GM21515 (cell line): ENCODE measurements around the gene CEP63.
A peak's percentile ranks its signal among the peaks of the same experiment; 100 is the strongest.

Experiments
- ATAC-seq: cut with Tn5 transposase; IDR thresholded peaks from one replicate; pipeline ENCODE4 v1.9.1; 2021; ENCODE audit not compliant: unreplicated experiment

CEP63 gene

DNA sequence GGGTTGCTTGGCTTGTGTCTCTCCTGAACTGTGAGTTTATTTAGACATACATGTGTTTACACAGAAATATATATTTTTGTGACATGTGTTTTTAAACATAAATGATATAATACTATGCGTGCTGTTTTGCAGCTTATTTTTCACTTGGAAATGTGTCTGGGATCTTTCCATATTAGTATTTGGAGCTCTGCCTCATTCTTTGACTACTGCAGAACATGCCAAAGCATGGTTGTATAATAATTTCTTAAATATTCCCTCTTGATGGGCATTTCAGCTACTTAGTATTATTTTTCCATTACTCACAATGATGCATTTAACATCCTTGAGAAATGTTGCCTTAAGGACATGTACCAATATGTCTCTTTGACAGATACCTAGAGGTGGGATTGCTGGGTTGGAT is 19.5 kb upstream of the CEP63 start:
- ATAC-seq: no peak

DNA sequence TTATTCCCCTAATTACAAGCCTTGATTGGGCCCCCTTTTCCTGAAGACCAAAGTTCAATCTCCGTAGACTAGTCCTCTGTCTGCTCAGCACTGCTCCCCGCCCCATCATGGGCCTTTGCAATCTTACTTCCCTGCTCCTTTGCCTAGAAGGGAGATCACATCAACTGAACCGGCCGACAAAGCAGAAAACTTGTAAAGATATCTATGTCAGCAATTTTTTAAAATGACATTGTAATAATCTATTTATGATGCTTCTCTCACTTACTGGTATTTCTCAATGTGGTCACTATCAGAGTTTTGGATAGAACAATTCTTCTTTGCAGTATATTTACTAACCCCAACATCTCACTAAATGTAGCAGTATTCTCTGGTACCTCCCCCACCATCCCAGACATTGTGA is 17.3 kb upstream of the CEP63 start:
- no peak for ATAC-seq

DNA sequence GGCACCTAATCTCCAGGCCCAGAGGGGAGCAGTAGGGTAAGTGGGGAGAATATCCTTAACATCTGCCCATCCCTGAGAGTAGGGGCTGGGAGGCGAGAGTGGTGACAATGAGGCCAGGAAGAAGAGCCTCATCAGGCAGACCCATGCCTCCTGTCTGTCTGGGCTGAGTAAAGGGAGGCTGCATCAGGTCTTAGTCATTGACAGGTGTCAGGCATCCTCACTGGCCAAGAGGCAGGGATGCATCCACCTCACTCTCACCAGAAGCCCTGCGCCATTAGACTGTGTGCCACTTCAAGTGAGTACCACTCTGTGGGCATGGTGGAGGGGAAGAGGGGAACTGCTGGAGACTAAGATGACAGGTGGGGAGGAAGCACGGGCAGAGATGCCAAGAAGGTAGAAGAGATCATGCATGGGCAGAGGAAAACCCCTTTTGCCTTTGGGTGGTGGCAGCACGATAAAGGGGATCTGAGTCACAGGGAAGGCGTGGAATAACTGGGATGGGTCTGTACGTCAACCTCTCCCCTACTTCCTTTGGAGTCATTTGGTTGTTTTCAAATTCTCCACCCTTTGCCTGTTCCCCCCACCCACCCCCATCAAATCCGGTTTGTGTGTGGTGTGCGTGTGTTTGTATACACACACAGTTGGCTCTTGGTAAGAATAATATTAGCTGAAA is 14.2 kb upstream of the CEP63 start:
- ATAC-seq: no peak

DNA sequence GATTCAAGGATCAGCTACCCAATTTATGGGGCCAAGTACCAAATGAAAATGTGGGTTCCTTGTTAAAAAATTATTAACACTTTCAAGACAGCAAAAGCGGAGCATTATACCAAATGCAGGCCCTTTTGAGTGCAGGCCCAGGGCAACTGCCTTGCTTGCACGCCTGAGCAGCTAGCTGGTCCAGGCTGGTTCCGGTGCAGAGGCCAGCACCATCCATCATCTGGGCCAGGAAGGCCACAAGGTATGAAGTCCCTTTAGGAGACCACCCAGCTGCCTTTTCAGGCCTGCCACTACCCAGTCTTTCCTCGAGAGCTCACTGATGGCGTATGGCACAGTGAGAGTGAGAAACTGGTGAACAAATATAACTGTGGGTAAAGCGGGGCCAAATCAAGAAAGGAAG is 13.0 kb upstream of the CEP63 start:
- ATAC-seq: no peak

DNA sequence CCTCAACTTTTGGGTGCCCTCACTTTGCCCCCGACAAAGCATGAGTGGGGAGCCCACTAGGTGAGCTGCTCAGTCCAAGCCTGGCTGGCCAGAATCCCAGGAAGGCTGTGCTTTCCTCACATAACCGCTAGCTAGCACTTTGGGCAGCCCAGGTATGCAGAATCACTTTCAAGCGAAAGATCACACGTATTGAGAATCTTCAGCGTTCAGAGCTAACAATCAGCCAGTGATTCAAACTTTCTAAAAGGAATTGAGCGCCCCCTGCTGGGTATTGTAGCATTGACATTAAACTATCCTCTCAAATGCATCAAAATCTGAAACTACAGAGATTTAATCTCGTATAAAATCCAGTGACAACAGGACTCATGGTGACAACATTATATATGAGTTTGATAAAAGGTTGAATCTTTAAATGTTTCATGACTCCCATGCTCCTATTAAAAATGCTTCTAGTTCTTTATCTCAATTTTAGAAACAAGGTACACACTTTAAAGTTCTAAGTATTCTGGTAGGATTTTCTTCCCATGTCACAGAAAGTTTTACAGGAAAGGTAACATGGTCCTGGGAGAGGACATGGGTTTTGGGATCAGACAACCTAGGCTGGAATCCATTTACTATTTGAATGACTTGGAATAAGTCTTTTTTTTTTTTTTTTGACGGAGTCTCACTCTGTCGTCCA is 11.8 kb upstream of the CEP63 start:
- no peak for ATAC-seq

DNA sequence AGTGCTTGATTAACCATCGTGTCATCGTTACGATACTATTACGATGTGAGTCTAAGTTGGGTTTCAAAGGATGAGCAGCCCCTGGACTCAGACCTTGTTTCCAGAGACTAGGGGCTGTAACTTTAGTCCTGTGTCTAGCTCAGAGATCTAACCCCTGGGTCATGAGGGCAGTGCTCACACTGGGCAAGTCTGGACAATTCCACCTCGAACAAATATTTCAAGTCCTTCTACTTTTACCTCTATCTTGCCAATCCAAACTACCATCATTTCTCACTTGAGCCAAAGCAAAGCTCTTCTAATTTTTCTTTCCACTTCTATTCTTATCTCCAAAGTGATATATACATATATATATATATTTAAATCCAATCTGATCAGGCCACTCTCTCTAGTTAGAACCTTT is 10.9 kb upstream of the CEP63 start:
- no peak for ATAC-seq

DNA sequence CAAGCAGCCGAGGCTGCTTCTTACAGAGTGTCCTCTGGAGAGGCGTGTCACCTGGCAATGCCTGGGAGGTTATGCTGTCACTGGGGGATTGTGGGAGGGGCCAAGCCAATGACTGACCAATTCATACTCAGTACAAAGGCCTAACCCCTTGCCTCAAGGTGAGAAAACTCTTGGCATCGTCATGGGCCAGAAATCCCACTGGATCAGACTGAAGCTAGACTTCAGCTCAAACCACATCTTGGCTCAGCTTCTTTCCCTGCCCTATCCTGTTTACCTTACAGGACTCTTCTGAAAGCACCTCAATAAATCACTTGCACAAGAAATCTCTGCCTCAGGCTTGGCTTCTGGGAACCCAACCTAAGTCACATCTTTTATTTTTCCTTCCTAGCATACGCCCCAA is 9.6 kb upstream of the CEP63 start:
- ATAC-seq: no peak

DNA sequence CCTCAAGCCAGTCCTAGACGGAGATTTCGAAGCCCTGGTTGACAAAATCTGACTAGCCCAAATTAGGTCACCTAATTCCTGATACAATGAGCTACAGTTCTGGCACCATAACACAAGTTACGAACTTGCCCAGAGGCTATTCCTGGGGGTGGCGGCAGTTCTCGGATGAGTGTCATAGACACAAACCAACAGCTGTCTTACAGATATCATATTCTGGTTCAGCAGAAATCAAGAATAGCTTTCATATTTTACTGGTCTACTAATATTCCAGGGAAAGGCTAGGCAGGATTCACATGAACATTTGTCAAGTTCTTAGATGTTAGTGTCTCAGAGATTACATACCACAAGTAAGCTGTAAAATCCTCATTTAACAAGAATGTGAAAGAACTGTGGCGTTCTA is 8.9 kb upstream of the CEP63 start:
- ATAC-seq: no peak

DNA sequence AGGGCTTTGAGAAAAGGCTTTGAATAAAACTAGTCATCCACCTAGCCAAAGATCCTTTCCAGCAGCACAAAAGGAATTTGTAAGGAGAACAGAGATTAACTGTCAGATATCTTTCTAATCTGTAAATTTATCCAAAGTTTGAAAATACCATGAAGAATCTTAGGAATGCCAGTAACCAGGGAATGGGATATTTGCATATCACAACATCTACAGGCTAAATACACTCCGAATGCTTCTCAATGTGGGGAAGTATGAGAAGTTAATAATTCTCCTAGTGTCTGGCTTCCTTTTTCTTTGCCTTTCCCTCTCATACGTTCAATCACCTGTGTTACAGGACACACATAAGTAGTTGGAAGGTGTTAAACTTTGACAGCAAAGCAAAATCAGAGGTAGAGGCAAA is 7.9 kb upstream of the CEP63 start:
- ATAC-seq: no peak

DNA sequence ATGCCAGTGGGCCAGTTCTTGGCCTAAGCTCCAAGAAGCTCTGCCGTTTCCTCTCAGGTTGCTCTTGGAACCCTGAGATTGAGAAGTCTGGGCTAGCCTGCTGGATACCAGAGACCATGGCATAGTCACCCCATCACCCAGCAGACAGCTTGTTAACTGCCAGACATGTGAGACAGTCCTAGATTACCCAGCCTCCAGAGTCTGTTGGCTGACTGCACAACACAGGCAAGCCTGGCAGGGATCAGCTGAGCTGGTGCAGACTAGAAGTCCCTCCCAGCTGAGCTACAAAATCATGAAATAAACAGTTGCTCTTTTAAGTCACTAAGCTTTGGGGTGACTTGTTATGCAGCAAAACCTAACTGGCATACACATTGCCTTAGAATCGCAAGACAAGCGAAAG is 5.3 kb upstream of the CEP63 start:
- no peak for ATAC-seq

DNA sequence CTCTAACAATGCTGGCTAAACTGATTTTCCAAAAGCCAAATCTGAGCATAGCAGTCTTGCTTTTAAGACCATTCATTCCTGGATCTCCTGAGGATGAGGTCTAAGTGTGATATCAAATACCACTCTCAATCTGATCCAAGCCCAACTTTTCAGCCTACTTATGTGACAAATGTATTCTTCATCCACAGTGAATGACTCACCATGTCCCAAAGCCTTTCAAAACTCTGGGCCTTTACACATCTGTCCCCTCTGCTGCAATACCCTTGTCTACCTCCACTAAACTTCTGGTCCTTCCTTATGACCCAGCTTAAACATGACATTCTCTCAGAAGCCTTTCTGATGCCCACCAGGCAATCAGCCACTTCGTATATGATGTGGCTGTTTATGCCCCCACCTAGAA is 4.7 kb upstream of the CEP63 start:
- ATAC-seq: no peak

DNA sequence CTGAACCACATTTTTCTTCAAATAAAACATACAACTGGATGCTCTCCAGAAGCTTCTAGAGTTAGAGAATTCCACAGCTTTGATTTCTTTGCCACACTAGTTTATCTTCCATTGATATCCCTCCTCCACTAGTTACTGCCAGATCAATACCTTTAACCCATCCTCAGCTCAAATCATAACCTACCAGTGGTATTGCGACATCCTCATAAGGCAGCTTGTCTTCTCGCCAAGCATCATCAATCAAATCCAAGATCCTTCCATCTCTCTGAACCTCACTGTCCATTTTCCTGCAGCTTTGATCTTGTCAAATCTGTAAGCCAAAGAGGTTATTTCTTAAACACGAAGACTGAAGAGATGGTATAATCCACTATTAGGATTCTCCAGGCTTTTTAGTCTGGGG is 3.2 kb upstream of the CEP63 start:
- ATAC-seq: no peak

DNA sequence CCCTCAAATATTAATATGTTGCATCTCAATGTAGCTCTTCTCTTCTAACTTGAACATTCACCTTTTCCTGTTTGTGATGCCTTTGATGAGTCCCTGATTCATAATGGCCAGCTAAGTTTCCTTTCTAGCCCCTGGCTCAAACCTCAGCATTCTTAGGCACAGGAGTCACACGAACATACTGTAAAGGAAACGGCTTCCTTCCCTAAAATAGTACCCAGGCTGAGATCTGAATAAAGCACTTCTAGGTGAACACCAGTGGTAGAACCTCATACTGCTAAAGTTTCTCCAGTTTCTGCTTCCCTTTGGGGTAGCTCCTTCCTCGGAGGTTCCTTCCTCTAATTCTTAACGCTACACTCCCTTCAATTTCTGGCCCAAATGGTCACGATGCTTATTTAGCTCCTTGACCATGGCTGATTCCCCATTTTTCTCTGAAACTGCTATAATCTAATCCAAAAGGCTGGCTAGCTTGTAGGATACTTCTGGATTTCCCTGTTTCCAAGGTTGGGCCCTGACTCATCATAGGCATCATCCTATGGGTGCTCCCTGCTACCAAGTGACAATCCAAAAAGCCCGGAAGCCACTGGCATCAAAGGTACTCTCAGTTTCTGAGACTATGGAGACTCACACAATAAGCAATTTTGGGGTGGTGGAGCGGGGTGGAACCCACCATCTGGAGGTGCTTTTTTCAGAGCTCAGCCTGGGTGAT is 2.5 kb upstream of the CEP63 start:
- no peak for ATAC-seq

DNA sequence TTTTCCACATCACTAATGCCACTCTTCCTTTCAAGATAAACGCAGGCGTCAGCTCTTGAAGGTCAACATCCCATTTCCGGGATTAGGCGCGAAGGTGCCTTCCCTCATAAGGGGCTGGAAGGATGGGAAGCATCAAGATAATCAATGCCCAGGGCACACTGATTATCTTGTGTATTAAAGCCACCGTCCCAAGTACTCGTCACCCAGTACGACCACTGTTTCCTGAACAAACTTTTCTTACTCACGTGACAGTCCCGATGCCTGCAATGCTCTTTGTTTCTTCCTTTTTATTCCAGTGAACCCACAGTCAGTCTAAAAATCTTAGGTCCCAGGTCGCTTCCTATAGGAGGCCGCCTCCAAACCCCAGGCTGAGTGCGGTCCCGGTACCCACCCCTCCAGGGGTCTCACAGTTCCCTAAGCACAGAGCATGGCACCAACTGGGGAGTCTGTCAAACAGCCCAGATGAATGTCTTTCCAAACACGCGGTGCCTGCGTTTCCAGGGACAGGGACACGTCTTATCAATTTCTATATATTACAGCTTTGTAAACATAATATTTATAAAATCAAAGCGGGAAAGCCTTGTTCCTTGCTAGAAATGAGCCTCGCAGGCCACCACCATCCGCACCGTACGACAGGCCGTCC is 661 bp upstream of the CEP63 start:
- peak; percentile 20 for ATAC-seq

DNA sequence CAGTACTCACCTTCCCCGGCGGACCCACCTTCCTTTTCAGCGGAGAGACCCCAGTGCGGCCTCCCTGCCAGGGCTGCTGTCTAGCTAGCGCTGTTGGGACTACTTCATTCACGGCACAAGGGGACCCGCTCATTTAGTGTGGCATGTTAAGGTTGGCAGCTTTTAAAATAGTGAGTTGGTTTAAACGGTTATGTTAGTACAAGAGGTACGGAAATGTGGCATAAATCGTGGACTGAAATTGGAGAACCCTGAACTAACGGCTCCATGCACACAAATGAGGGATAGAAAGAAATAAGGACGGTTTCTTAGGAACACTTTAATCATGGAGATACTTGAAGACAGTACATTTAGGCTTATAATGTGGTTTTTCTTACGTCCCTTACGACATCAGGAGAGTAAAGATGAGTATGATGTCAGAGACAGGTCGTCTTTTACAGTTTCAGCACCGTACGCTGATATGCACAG is 752 bp downstream of the CEP63 start:
- ATAC-seq: peak; percentile 1

DNA sequence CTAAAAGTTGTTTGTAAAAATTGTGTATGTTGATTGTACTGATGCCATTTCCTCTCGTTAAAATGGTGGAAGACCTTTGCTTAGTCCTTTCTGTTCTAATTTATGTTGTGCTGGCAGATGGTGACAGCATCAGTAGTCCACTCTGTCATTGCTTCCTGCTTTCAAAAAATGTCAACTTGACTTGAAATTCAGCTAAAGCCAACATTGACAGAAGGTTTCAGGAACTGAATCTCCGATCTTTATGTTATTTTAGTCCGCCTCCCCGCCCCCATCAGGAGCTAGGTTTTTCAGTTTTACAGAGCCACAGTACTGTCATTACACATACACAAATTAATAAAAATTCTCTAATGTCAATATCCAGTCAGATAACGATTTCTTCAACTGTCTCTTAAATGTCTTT is 1.5 kb downstream of the CEP63 start:
- peak; percentile 17 for ATAC-seq

DNA sequence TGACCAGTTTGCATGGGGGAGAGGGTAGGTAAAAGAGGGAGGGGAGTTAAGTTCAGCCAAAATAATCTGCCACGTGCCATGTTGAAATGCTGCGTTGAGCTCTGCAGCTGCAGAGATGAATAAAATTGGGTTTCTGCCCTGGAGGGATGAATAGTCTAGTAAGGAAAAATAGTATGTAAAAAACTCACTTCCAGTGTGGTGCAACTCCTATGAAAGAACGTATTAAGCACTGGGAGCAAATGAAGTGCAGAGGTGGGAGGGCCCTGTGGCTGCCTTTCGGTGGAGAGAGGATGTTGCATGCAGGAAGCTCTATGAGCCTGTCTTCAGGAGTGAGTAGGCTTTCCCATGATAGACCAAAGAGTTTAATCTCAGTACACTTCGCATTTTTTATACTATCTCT is 8.6 kb downstream of the CEP63 start:
- no peak for ATAC-seq

DNA sequence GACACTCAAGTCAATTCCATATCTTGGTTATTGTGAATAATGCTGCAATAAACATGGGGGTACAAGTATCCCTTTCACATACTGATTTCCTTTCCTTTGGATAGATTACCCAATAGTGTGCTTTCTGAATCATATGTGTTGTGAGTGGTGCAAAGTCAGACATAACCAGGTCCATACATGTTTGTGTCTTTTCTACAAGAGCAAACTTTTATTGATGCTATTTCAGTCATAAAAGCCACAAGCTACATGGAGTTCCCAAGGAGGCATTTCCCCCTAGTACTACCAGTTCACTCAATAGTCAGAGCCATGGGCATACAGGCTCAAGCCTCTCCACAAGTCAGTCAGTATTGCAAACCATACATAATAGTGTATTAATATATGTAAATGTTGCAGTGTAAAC is 10.1 kb downstream of the CEP63 start:
- no peak for ATAC-seq

DNA sequence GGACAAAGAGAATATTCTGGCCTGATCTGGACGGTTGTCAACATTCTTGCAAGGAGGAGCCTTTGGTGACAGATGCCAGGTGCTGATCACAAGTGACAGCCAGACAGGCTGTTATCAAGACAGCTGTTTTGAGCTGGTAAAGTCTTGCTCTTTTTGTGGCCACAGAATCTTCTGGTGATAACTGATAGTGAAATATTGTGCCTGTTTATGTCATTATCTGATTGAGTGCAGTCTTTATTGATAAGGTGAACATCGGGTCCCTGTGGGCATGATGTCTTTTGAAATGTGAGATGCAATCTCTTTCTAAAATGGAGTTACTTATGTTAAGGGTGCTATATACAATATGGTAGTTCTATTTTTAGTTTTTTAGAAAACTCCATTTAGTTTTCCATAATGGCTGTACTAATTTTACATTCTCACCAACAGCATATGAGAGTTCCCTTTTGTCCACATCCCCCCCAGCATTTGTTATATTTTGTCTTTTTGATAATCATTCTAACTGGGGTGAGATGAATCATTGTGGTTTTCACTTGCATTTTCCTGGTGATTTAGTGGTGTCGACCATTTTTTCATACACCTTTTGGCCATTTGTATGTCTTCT is 10.7 kb downstream of the CEP63 start:
- no peak for ATAC-seq

DNA sequence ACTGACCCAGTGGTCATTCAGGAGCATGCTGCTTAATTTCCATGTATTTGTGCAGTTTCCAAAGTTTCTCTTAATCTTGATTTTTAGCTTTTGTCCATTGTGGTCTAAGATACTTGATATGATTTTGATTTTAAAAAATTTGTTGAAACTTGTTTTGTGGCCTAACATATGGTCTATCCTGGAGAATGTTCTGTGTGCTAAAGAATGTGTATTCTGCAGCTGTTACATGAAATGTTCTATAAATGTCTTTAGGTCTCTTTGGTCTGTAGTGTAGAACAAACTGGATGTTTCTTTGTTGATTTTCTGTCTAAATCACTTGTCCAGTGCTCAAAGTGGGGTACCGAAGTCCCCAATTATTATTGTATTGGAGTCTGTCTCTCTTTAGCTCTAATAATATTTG is 17.4 kb downstream of the CEP63 start:
- ATAC-seq: no peak

DNA sequence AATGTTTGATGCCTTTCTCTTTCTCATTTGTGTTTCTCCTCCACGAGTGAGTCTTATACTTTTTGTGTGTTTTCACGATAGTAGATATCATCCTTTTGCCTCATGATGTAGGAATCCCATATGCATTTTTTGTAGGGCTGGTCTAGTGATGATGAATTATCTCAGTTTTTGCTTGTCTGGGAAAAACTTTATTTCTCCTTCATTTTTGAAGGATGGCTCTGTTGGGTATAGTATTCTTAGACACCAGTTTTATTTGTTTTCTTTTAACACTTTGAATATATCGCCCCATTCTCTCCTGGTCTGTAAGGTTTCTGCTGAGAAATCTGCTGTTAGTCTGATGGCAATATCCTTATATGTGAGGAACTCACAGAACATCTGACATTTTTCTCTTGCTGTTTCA is 18.3 kb downstream of the CEP63 start:
- no peak for ATAC-seq
